Activated CD8-positive, alpha-beta memory T cell treated with anti-CD3 and anti-CD28 coated beads, Interleukin-2, amount 50 U/mL, for 4 hours (primary cell): ENCODE data around the gene FKBP1B.
"Not testable (repeated sequence)": the region's sequence is repeated elsewhere in the genome, so short reads cannot be mapped to it uniquely, and the experiment has no call there.

Source experiments
- DNase-seq: peaks from one replicate; pipeline ENCODE4 v3.0.0-alpha.2; 2020

The FKBP1B gene

GRCh38 chr2:24022975-24023575 is 26.5 kb upstream of the FKBP1B start:
- no peak for DNase-seq

- DNase-seq = no peak
Measured at GRCh38 chr2:24024018-24024417, 25.5 kb upstream of the FKBP1B start.

GRCh38 chr2:24024996-24025663 is 24.4 kb upstream of the FKBP1B start:
- DNase-seq = no peak

- no peak for DNase-seq
Measured at GRCh38 chr2:24026233-24026632, 23.3 kb upstream of the FKBP1B start.

GRCh38 chr2:24038786-24039499 is 10.6 kb upstream of the FKBP1B start:
- DNase-seq = no peak

- DNase-seq = no peak
Measured at GRCh38 chr2:24040511-24040910, 9.0 kb upstream of the FKBP1B start.

- not testable (repeated sequence) for DNase-seq
Measured at GRCh38 chr2:24043133-24043532, 6.4 kb upstream of the FKBP1B start.

- DNase-seq = no peak
Measured at GRCh38 chr2:24045511-24046508, 3.7 kb upstream of the FKBP1B start.

- no peak for DNase-seq
Measured at GRCh38 chr2:24046599-24046929, 3.0 kb upstream of the FKBP1B start.

GRCh38 chr2:24046930-24047702 is 2.4 kb upstream of the FKBP1B start, which contains the start of gene WDCP:
Gene WDCP (minus strand): TSS chr2:24047391. CDS start chr2:24039494, 7,897 bp downstream.
- peak; percentile 87 for DNase-seq

GRCh38 chr2:24047703-24048033 is 1.9 kb upstream of the FKBP1B start:
- DNase-seq = no peak

GRCh38 chr2:24048769-24049484 is 614 bp upstream of the FKBP1B start:
- DNase-seq = no peak

- DNase-seq = peak; percentile 16
Measured at GRCh38 chr2:24050041-24050979, 769 bp downstream of the FKBP1B start.

GRCh38 chr2:24051833-24052232 is 2.3 kb downstream of the FKBP1B start:
- no peak for DNase-seq

GRCh38 chr2:24052951-24053350 is 3.4 kb downstream of the FKBP1B start:
- DNase-seq = no peak

GRCh38 chr2:24054366-24055010 is 4.9 kb downstream of the FKBP1B start:
- no peak for DNase-seq

- no peak for DNase-seq
Measured at GRCh38 chr2:24055750-24056149, 6.2 kb downstream of the FKBP1B start.

GRCh38 chr2:24058564-24059271 is 9.2 kb downstream of the FKBP1B start:
- no peak for DNase-seq

GRCh38 chr2:24065341-24065740 is 15.8 kb downstream of the FKBP1B start:
- no peak for DNase-seq
